Measurements from ENCODE around the gene TUBGCP3.

The TUBGCP3 gene

GRCh38 chr13:112616586-112617362 is 28.8 kb upstream of the TUBGCP3 start:
- DNase-seq (ENCODE audit: low read depth in 1 of 2, low spot score in 1 of 2): peak in 1 of 2 donors; percentile 8

- DNase-seq (ENCODE audit: low read depth in 1 of 2, low spot score in 1 of 2): no peak
Measured at GRCh38 chr13:112615391-112615790, 27.4 kb upstream of the TUBGCP3 start.

- no peak for DNase-seq (ENCODE audit: low read depth in 1 of 2, low spot score in 1 of 2)
Measured at GRCh38 chr13:112614835-112615234, 26.9 kb upstream of the TUBGCP3 start.

- DNase-seq (ENCODE audit: low read depth in 1 of 2, low spot score in 1 of 2): no peak
Measured at GRCh38 chr13:112608212-112608611, 20.3 kb upstream of the TUBGCP3 start.

- peak; percentile 71 to 83 for DNase-seq (ENCODE audit: low read depth in 1 of 2, low spot score in 1 of 2)
Measured at GRCh38 chr13:112606109-112607001, 18.4 kb upstream of the TUBGCP3 start.

GRCh38 chr13:112605531-112605990 is 17.6 kb upstream of the TUBGCP3 start:
- no peak for DNase-seq (ENCODE audit: low read depth in 1 of 2, low spot score in 1 of 2)

- DNase-seq (ENCODE audit: low read depth in 1 of 2, low spot score in 1 of 2): no peak
Measured at GRCh38 chr13:112603641-112604225, 15.8 kb upstream of the TUBGCP3 start.

- DNase-seq (ENCODE audit: low read depth in 1 of 2, low spot score in 1 of 2): no peak
Measured at GRCh38 chr13:112602189-112602588, 14.2 kb upstream of the TUBGCP3 start.

- no peak for DNase-seq (ENCODE audit: low read depth in 1 of 2, low spot score in 1 of 2)
Measured at GRCh38 chr13:112601371-112601770, 13.4 kb upstream of the TUBGCP3 start.

GRCh38 chr13:112596235-112596634 is 8.3 kb upstream of the TUBGCP3 start:
- DNase-seq (ENCODE audit: low read depth in 1 of 2, low spot score in 1 of 2): no peak

- DNase-seq (ENCODE audit: low read depth in 1 of 2, low spot score in 1 of 2): no peak
Measured at GRCh38 chr13:112592647-112593046, 4.7 kb upstream of the TUBGCP3 start.

GRCh38 chr13:112592181-112592580 is 4.2 kb upstream of the TUBGCP3 start:
- DNase-seq (ENCODE audit: low read depth in 1 of 2, low spot score in 1 of 2): no peak

- DNase-seq (ENCODE audit: low read depth in 1 of 2, low spot score in 1 of 2): no peak
Measured at GRCh38 chr13:112588490-112589297, 741 bp upstream of the TUBGCP3 start.

GRCh38 chr13:112587212-112587763 is 665 bp downstream of the TUBGCP3 start:
- peak; percentile 49 to 66 for DNase-seq (ENCODE audit: low read depth in 1 of 2, low spot score in 1 of 2)

- DNase-seq (ENCODE audit: low read depth in 1 of 2, low spot score in 1 of 2): no peak
Measured at GRCh38 chr13:112586334-112586960, 1.5 kb downstream of the TUBGCP3 start.

GRCh38 chr13:112583592-112584277 is 4.2 kb downstream of the TUBGCP3 start:
- no peak for DNase-seq (ENCODE audit: low read depth in 1 of 2, low spot score in 1 of 2)

- no peak for DNase-seq (ENCODE audit: low read depth in 1 of 2, low spot score in 1 of 2)
Measured at GRCh38 chr13:112582263-112582662, 5.7 kb downstream of the TUBGCP3 start.

- no peak for DNase-seq (ENCODE audit: low read depth in 1 of 2, low spot score in 1 of 2)
Measured at GRCh38 chr13:112580912-112581311, 7.0 kb downstream of the TUBGCP3 start.

- DNase-seq (ENCODE audit: low read depth in 1 of 2, low spot score in 1 of 2): no peak
Measured at GRCh38 chr13:112580211-112580610, 7.7 kb downstream of the TUBGCP3 start.

Data from activated CD4-positive, alpha-beta T cell treated with anti-CD3 and anti-CD28 coated beads, Interleukin-2, amount 50 U/mL, for 24 hours (primary cell).